Stimulated activated CD8-positive, alpha-beta memory T cell treated with anti-CD3 and anti-CD28 coated beads, Interleukin-12 subunit alpha, Interleukin-12 subunit beta, amount 100 ng/mL, for 24 hours (primary cell): ENCODE data around the gene TPR.

Experiments
- DNase-seq: peaks from one replicate; pipeline ENCODE4 v3.0.0-alpha.2; 2020; ENCODE audit errors: extremely low read depth

The TPR gene

DNA sequence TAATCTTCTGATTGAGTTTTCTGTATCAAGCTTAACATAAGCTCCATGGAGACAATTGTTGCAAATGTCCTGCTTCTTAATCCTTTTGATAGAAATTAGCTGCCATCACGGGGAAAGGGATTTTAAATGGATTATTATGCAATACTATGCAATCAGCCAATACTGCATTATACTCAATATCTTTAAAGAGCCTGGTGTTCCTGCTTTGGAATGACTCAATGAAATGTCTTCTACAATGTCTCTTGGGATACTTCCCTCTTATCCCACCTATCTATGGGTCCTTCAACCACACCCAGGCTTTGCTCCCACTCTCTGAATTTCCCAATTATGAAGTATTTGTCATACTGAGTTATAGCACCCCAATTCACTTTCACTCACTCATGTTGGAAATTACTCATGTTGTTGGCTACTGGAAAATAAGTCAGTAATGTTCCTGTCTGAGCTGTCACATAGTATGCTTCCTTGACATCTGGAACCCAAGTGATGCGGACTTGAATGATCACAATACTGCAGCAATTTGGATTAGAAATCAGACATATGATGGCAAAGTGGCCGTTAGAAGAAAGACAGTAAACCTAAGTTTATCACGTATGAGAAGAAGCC lies 85.0 kb downstream of the TPR start:
- DNase-seq, result no peak

GRCh38 chr1:186286615-186287315 lies 88.3 kb downstream of the TPR start:
- no peak for DNase-seq

DNA sequence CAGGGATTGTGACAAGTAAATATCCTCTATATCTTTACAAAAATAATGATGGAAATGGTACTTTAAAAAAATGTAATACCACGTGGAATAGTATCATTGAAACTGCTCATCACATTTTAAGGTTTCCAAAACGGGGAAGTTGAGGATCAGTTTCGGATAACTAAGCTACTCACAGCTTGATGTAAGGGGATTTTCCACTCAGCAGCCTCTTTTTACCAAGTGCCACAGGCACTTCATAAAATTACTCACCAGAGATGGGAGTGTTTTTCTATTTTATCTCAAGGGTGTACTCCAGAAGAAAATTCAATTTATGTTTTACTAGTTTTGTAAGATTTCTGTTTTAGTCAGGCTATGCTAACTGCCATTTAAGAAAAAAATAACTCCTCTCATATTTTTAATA lies 91.7 kb downstream of the TPR start:
- no peak for DNase-seq

GRCh38 chr1:186282466-186282865 lies 92.6 kb downstream of the TPR start:
- DNase-seq, result no peak

DNA sequence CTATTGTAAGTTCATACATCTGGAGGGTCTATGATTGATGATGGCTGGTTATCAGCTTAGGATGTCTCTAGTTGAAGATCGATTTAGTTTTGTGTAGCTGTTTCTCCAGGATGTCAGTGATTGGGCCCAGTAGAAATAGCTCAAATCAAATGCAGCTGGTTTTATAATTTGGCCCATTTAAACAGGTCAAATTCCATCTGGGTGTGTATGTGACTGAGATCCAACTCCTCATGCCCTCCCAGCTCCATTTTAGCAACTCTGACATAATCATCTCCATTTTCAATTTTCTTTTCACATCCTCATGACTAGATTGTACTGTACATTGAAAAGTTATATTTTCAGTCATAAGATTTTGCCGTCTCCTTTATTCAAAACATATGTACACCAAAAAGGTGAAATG lies 99.2 kb downstream of the TPR start:
- no peak for DNase-seq

GRCh38 chr1:186272486-186272885 lies 102.6 kb downstream of the TPR start:
- DNase-seq, result no peak

DNA sequence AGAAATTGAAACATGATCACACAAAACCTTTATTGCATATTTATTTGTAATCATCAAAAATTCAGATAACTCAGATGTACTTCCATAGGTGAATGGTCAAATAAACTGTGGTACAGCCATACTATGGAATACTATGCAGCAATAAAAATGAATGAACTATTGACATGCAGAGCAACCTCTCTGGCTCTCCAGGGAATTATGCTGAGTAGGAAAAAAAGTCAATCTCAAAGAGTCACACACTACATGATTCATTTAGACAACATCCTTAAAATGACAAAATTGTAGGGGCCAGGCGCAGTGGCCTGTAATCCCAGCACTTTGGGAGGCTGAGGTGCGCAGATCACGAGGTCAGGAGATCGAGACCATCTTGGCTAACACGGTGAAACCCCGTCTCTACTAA lies 104.0 kb downstream of the TPR start:
- no peak for DNase-seq
